Skin epidermis (tissue), 12 donors: ENCODE measurements around the gene GALNT2.
A peak's percentile ranks its signal among the peaks of the same experiment; 100 is the strongest.

Experiments
- H3K27ac ChIP-seq, 21 experiments: fragments of 200-600 bp; sonication (generic) in 11 of 21; one replicate each; pipeline ENCODE4 v1.5.0; 2020; ENCODE audit warnings: mild to moderate bottlenecking in 3 of 21, inconsistent platforms in 2 of 21, moderate library complexity in 2 of 21
- H3K4me3 ChIP-seq, 7 experiments: fragments of 200-600 bp; sonication (generic) in 2 of 7; one replicate each; pipeline ENCODE4 v1.5.0; 2020; ENCODE audit warnings: inconsistent platforms in 2 of 7, mild to moderate bottlenecking in 2 of 7, moderate library complexity in 1 of 7

GALNT2 gene

GRCh38 chr1:230276401-230276800 is 209.4 kb downstream of the GALNT2 start:
- Histone ChIP-seq H3K27ac (no peak overlapping the region), H3K4me3 (no peak overlapping the region)

GRCh38 chr1:230277201-230278025 is 210.4 kb downstream of the GALNT2 start:
- H3K27ac ChIP-seq: peak overlapping the region in 1 of 21 experiments; percentile 35
- no peak overlapping the region for H3K4me3 ChIP-seq

- no peak overlapping the region for H3K27ac ChIP-seq
These were observed 211.3 kb downstream of the GALNT2 start for GRCh38 chr1:230278376-230278775.

GRCh38 chr1:230278871-230279582 is 212.0 kb downstream of the GALNT2 start:
- no peak overlapping the region for H3K4me3 ChIP-seq
- H3K27ac ChIP-seq: peak overlapping the region in 1 of 21 experiments; percentile 29

More at GRCh38 chr1:230278376-230278775, 211.3 kb downstream of the GALNT2 start:
- H3K4me3 ChIP-seq: no peak overlapping the region

GRCh38 chr1:230279583-230279945 is 212.5 kb downstream of the GALNT2 start:
- Histone ChIP-seq H3K27ac (peak overlapping the region in 1 of 21 experiments; percentile 29), H3K4me3 (no peak overlapping the region)

GRCh38 chr1:230280054-230280795 is 213.2 kb downstream of the GALNT2 start:
- no peak overlapping the region for H3K4me3 ChIP-seq

GRCh38 chr1:230280906-230281413 is 213.9 kb downstream of the GALNT2 start:
- Histone ChIP-seq H3K27ac (no peak overlapping the region), H3K4me3 (no peak overlapping the region)

More at GRCh38 chr1:230280054-230280795, 213.2 kb downstream of the GALNT2 start:
- no peak overlapping the region for H3K27ac ChIP-seq

- no peak overlapping the region for H3K27ac ChIP-seq
- H3K4me3 ChIP-seq: no peak overlapping the region
These were observed 214.5 kb downstream of the GALNT2 start for GRCh38 chr1:230281556-230281955.

- Histone ChIP-seq H3K27ac (no peak overlapping the region), H3K4me3 (no peak overlapping the region)
These were observed 215.1 kb downstream of the GALNT2 start for GRCh38 chr1:230282157-230282556.

GRCh38 chr1:230283678-230284077 is 216.6 kb downstream of the GALNT2 start:
- Histone ChIP-seq H3K27ac (no peak overlapping the region), H3K4me3 (no peak overlapping the region)

- Histone ChIP-seq H3K4me3 (no peak overlapping the region), H3K27ac (no peak overlapping the region)
These were observed 217.9 kb downstream of the GALNT2 start for GRCh38 chr1:230284891-230285290.

- H3K27ac ChIP-seq: no peak overlapping the region
- no peak overlapping the region for H3K4me3 ChIP-seq
These were observed 218.3 kb downstream of the GALNT2 start for GRCh38 chr1:230285351-230285750.

GRCh38 chr1:230286166-230286889 is 219.3 kb downstream of the GALNT2 start:
- H3K4me3 ChIP-seq: no peak overlapping the region

GRCh38 chr1:230286890-230287269 is 219.8 kb downstream of the GALNT2 start:
- no peak overlapping the region for H3K4me3 ChIP-seq
- no peak overlapping the region for H3K27ac ChIP-seq

More at GRCh38 chr1:230286166-230286889, 219.3 kb downstream of the GALNT2 start:
- no peak overlapping the region for H3K27ac ChIP-seq

GRCh38 chr1:230287674-230288315 is 220.8 kb downstream of the GALNT2 start:
- Histone ChIP-seq H3K27ac (no peak overlapping the region), H3K4me3 (no peak overlapping the region)

GRCh38 chr1:230288641-230289349 is 221.8 kb downstream of the GALNT2 start:
- no peak overlapping the region for H3K27ac ChIP-seq
- no peak overlapping the region for H3K4me3 ChIP-seq

GRCh38 chr1:230289350-230289644 is 222.3 kb downstream of the GALNT2 start:
- Histone ChIP-seq H3K4me3 (no peak overlapping the region), H3K27ac (no peak overlapping the region)
